DMS153 (cell line): ENCODE results near the gene RPL27A.

Experiments
- DNase-seq: peaks from one replicate; lab custom pipeline; 2025; lab: John Stamatoyannopoulos, UW

Gene RPL27A

DNA sequence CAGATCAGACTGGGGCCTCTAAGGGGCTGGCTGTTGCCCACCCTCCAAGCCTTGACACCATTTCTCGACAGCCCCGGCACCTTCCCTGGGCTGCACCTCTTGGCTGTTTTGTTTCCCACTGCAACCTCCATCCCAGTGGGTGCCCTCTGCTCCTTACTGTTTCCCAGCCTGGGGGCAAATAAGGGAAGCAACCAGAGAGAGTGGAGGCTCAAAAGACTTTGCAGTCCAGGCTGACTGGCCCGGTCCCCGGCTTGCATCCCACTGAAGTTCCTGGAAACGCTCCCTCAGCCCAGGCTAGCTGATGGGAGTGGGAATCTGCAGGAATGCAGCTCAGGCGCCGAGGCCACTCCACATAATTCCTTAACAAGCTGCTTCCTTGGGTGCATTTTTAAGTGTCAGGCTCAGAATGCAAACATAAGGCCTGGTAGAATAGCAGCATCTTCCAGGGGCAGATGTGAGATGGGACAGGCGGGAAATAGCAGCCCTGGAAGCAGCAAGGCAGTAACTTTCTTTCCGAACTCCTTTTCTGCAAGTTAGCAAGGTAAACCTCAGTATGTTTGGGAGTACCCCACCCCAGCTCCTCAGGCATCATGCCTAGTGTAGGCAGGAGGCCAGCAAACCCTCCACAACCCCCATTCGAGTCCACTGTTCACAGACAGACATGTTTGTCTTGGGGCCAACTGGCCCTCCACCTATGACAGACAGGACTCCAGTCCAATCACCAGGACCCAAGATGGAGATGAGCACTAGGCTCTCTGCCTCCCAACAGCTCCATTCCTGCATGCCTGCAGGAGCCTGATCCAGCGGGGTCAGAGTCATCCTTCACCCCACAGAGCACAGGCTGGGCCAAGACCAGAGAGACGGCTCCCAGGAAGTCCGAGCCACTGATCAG, 39.3 kb downstream of the RPL27A start:
- DNase-seq: no peak

DNA sequence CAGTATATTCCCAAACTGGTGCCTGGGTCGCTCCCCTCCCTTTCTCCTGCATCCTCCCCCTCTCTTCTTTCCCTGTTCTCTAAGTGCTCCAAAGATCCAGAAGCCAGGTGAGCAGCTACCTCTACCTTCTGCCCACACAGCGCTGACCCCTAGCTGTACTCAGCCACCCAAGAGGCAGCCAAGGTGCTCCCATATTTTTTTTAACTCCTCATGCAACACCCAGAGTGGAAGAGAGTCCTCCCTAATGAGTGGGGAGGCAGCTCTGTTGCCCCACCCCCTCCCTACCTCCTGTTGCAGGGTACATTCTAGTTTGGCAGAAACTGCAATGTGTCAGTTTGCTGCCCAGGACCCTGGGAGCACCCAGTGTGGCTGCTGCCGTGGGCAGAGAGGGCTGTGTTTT, 40.2 kb downstream of the RPL27A start:
- DNase-seq: no peak

GRCh38 chr11:8723711-8724110, 41.1 kb downstream of the RPL27A start:
- no peak for DNase-seq

DNA sequence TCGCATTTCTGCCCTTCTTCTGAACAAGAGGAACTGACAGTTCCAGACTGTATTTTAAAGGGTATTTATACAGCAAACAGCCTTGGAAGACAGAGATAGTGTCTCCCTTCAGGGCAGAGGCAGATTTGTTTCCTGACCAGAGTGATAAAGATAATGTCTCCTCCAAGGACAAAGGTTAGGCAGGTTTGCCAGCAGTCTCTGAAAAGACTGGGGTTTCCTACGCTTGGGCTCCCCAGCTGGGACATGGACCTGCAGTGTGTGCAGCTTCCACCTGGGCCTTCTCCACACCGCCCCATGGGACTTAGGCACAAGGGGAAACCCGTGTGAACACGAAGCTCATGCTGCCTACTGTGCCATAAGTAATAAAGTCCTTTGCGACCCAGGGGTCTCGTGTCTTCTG, 42.1 kb downstream of the RPL27A start:
- no peak for DNase-seq

- DNase-seq: no peak
These were observed 43.8 kb downstream of the RPL27A start for GRCh38 chr11:8726395-8726794.

GRCh38 chr11:8728563-8728962, 46.0 kb downstream of the RPL27A start:
- DNase-seq: no peak

GRCh38 chr11:8729067-8729466, 46.5 kb downstream of the RPL27A start:
- DNase-seq: no peak

DNA sequence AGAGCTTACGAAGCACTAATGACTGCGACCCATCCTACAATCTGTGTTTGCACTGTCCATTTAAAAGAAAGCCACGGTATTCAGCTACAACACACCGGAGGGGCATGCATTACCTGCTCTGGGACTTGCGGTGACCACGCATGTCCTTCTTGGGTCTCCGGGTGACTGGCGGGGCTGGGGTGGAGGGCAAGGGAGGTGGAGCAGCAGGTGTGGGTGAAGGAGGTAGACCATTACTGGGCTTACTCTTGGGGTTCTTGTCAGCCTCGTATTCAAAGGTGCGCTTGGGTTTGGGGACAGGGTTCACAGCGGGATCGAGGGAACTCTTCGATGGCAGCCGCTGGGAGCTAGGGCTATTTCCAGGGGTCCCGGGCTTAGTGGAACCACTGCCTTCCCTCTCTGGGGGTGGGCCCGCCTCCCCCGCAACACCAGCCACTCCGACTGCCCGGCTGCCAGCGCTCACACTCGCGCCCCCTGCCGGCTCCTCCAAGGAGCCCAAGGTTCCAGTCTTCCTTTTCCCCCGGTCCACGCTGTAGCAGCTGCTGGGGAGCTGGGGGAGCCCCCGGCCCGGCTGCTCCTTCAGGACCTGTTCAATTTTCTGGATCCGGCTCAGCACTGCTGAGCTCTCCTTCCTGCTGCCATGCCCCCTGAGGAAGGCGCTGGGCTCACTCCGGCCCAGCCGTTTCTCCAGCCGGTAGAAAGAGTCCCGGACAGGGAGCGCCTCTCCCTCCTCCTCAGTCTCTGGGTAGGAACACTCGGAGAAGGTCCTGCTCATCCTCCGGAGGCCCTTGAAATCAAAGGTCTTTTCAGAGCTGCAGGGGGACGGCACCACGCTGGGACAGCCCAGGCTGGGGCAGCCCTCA, 47.5 kb downstream of the RPL27A start:
- DNase-seq: no peak

- no peak for DNase-seq
These were observed 48.1 kb downstream of the RPL27A start for GRCh38 chr11:8730697-8731020.

DNA sequence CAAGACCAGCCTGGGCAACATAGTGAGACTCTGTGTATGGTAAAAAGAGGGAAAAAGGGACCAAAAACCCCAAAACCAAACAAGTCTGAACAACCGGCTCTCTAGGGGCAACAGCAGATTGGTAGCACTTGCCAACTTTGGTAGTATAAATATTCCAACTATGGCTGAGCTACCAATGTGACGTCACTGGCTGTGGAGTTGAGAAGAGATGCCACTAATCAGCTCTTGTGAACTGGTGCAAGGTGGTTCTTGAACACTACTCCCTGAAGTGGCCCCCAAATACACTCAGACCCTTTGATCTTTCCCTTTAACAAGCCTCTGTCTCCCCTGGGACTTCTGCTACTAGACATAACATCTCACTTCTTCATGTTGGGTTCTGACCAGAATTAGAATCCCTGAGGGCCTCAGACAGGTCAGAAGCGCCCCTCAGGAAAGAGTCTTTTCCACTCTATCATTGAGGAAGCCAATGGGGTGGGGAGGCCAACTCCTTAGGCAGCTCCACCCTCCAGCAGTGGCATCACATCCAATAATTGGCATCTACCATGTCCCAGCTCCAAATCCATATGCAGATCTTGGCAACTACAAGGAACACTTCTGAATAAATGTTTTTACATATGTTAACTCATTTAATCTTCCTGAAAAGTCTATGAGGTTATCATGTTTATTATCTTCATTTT, 49.2 kb downstream of the RPL27A start:
- no peak for DNase-seq

GRCh38 chr11:8732324-8732670, 49.7 kb downstream of the RPL27A start:
- DNase-seq: no peak

DNA sequence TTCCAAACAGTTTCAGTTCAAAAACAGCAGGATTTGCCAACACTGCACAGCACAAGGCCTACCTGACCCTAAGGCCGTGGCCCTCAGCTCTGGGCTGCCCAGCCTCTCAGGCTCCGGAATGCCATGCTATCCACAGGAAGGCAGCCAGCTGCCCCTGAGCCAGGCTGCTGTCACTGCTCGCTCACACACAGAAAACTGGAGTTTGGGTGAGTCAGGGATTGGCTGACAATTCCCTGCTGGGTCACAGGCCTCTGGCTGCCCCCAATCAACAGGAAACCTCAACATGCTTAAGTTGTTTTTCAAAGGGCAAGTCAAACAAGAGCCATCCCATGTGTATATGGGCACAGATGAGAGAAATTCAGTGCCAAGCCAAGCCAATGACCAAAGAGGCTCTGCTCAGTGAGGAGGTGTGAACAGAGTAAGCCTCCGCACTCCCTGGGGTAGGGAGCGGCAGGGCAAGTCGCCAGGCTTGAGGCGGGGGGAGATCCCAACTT, 50.2 kb downstream of the RPL27A start:
- DNase-seq: no peak

- no peak for DNase-seq
These were observed 51.3 kb downstream of the RPL27A start for GRCh38 chr11:8733852-8734251.

GRCh38 chr11:8735094-8735493, 52.5 kb downstream of the RPL27A start:
- DNase-seq: no peak

DNA sequence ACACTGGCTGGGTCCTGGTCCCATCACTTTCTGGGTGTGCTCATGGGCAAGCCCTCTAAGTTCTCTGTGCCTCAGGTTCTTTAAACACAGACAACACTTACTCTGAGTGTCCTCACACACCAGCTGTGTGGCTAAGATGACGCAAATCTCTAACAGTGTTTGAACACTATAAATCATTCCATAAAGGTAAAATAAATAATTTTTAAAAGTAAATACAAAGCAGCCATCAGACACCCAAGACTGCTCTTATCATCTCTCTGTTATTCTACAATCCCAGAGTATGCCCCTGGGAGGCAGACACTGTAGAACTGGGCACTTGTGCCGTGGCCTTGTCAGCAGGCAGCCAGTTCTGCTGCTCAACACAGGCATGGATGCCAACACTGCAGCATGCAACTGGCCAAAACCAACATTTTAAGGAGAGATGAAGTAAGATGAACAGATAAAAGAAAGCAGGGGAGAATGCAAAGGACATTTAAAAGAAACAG, 56.8 kb downstream of the RPL27A start:
- DNase-seq: no peak
